ENCODE data around the gene CREB1.

- TF ChIP-seq POLR2AphosphoS5 (IDR thresholded peaks at IDR 0.05; ENCODE audit: borderline replicate concordance, low read depth, low read length) (no peak), EZH2 (IDR thresholded peaks at IDR 0.05) (no peak), FOXP2 (optimal IDR thresholded peaks at IDR 0.05; ENCODE audit: control extremely low read depth, extremely low read length, insufficient read depth) (no peak)
Observed at GRCh38 chr2:207505171-207505570, 24.6 kb upstream of the CREB1 start.
